Neural crest cell (in vitro differentiated cells): ENCODE results near the gene CXCL12. TPM values are rescaled to one million over a fixed set of nuclear protein-coding genes. Genes with fewer than 3 reads are reported as not detected.

Source experiments
- DNase-seq: peaks from one replicate; pipeline ENCODE4 v3.0.0; 2021; ENCODE audit warnings: low read depth, mixed read lengths, low spot score
- H3K27ac Mint-ChIP-seq: one replicate; pipeline ENCODE4 v1.8.0; 2021; ENCODE audit warnings: mild to moderate bottlenecking, mixed read lengths; ENCODE audit not compliant: unreplicated experiment
- H3K27me3 Mint-ChIP-seq: 2 replicates; pipeline ENCODE4 v1.8.0; 2021; ENCODE audit warnings: low read depth, mild to moderate bottlenecking, mixed read lengths
- H3K36me3 Mint-ChIP-seq: 2 replicates; pipeline ENCODE4 v1.8.0; 2021; ENCODE audit warnings: low read depth, mild to moderate bottlenecking, mixed read lengths
- H3K4me1 Mint-ChIP-seq: 2 replicates; pipeline ENCODE4 v1.8.0; 2021; ENCODE audit warnings: mixed read lengths
- H3K4me3 Mint-ChIP-seq: one replicate; pipeline ENCODE4 v1.8.0; 2021; ENCODE audit warnings: mild to moderate bottlenecking, mixed read lengths
- H3K9me3 Mint-ChIP-seq: 2 replicates; pipeline ENCODE4 v1.8.0; 2021; ENCODE audit warnings: mixed read lengths
- CTCF ChIP-seq: fragments of 200-600 bp; sonication (generic); conservative IDR thresholded peaks from 2 replicates; pipeline ENCODE4 v1.5.0; 2021; ENCODE audit warnings: antibody characterized with exemption, mild to moderate bottlenecking
- total RNA-seq: library from RNA; stranded (reverse); gene quantifications from 2 replicates; pipeline ENCODE4 v1.2.1, GENCODE V29; 2021

The CXCL12 gene
- total RNA-seq, 1 donor from 2014 or later, result 3.6 TPM

- Mint-ChIP-seq H3K4me1 (peaks cover 5% of the 10 kb centered on the region), H3K9me3 (no peaks in the 10 kb centered on the region), H3K27me3 (no peaks in the 10 kb centered on the region), H3K27ac (no peak overlapping the region), H3K4me3 (no peak overlapping the region), H3K36me3 (no peaks in the 10 kb centered on the region)
- TF ChIP-seq CTCF, result no peak
- no peak for DNase-seq
Measured at GRCh38 chr10:44333511-44333910, 51.4 kb downstream of the CXCL12 start.

- H3K4me3 Mint-ChIP-seq, result no peak overlapping the region
- H3K36me3 Mint-ChIP-seq, result no peaks in the 10 kb centered on the region
- H3K27ac Mint-ChIP-seq, result no peak overlapping the region
- H3K4me1 Mint-ChIP-seq, result peaks cover 5% of the 10 kb centered on the region
- peaks cover 4% of the 10 kb centered on the region for H3K27me3 Mint-ChIP-seq
- TF ChIP-seq CTCF, result no peak
- H3K9me3 Mint-ChIP-seq, result no peaks in the 10 kb centered on the region
- no peak for DNase-seq
Measured at GRCh38 chr10:44332465-44332864, 52.4 kb downstream of the CXCL12 start.

- Mint-ChIP-seq H3K9me3 (no peaks in the 10 kb centered on the region), H3K36me3 (no peaks in the 10 kb centered on the region), H3K27me3 (peaks cover 8% of the 10 kb centered on the region), H3K27ac (no peak overlapping the region), H3K4me3 (no peak overlapping the region), H3K4me1 (peaks cover 5% of the 10 kb centered on the region)
- no peak for DNase-seq
- TF ChIP-seq CTCF, result no peak
Measured at GRCh38 chr10:44330431-44330830, 54.5 kb downstream of the CXCL12 start.

- Mint-ChIP-seq H3K4me1 (no peaks in the 10 kb centered on the region), H3K36me3 (no peaks in the 10 kb centered on the region), H3K4me3 (no peak overlapping the region), H3K27ac (no peak overlapping the region), H3K27me3 (peaks cover 10% of the 10 kb centered on the region), H3K9me3 (no peaks in the 10 kb centered on the region)
- no peak for TF ChIP-seq CTCF
- no peak for DNase-seq
Measured at GRCh38 chr10:44327461-44327860, 57.4 kb downstream of the CXCL12 start.
